GM21360 (cell line): ENCODE data around the gene CERS6.
"Not testable (repeated sequence)": the region's sequence is repeated elsewhere in the genome, so short reads cannot be mapped to it uniquely, and the experiment has no call there.

Experiments used
- ATAC-seq: cut with Tn5 transposase; IDR thresholded peaks from one replicate; pipeline ENCODE4 v1.9.1; 2021; ENCODE audit warnings: mild to moderate bottlenecking, moderate library complexity; ENCODE audit not compliant: unreplicated experiment

CERS6 gene

DNA sequence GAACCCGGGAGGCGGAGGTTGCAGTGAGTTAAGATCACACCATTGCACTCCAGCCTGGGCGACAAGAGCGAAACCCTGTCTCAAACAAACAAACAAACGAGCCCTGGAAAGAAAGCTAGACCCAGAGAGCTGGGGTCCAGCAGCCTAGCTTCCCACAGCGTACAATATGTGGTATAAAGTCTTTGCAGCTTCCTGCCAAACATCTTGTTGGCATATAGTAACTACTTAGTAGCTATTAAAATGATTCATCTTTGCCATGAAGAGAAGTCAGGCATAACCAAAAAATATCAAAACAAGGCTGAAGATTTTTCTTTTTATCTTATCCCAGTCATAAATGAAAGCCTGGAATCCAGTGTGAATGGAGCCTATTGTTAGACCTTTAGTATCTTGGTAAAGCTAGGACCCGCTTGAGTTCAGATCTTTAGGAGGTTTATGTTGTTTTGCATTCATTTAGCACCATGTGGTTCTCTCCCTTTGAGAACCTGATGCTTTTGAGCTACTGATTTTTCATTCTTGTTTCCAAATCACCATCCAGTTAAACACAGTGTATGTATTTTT, 206.7 kb downstream of the CERS6 start:
- ATAC-seq, result no peak

DNA sequence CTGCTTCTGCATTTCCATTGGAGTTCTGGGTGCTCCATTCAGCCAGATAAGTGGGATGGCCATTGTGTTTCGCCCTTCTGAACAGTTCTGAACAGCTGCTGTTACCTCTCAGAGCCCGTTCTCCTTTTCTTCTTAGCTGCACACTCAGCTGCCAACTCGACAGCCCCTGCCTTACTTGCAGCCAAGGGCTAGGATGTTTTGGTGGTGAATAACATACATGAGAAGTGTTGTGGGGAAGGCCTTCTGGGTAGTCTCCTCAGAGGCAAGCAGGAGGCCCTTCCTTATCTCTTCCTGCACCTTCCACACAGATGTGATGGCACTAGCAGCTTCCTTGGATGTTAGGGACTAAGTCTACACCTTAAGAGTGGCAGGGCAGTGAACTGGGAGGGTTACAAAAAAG, 207.9 kb downstream of the CERS6 start:
- ATAC-seq, result no peak

DNA sequence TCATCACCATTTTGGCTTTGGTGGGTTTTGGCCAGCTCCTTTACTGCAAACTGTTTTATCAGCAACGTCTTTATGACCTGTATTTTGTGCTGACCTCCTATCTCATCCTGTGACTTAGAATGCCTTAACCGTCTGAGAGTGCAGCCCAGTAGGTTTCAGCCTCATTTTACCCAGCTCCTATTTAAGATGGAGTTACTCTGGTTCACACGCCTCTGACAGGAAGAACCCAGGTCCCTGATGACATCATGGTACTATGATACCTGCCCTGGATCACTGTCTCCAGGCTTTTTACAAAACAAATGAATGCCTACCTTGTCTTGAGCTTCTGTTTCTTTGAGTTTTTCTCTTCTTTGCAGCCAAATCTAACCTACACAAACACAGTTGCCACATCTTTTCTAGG, 208.6 kb downstream of the CERS6 start:
- not testable (repeated sequence) for ATAC-seq

GRCh38 chr2:168666339-168666738, 210.3 kb downstream of the CERS6 start:
- ATAC-seq, result no peak

GRCh38 chr2:168667156-168667555, 211.1 kb downstream of the CERS6 start:
- no peak for ATAC-seq

- ATAC-seq, result no peak
Observed at GRCh38 chr2:168669151-168669550, 213.1 kb downstream of the CERS6 start.

DNA sequence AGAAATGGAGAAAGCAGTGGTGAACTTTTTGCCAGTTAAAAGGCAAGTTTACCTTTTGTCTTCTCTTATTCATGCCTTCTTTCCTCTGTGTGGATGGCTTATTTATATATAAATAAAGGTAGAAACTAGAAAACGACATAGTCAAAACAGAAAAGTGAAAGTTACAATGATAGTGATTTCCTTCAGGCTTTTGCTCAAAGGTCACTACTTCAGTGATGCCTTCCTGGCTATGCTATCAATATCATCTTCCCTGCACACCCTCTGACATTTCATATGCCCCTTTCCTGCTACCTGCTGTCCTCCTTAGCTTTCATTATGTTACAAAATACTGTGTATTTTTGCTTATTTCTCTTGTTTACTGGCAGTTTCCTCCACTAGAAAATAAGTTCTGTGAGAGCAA, 214.4 kb downstream of the CERS6 start:
- ATAC-seq, result no peak

GRCh38 chr2:168671932-168672331, 215.9 kb downstream of the CERS6 start:
- no peak for ATAC-seq

- no peak for ATAC-seq
Observed at GRCh38 chr2:168673265-168674189, 217.5 kb downstream of the CERS6 start.

DNA sequence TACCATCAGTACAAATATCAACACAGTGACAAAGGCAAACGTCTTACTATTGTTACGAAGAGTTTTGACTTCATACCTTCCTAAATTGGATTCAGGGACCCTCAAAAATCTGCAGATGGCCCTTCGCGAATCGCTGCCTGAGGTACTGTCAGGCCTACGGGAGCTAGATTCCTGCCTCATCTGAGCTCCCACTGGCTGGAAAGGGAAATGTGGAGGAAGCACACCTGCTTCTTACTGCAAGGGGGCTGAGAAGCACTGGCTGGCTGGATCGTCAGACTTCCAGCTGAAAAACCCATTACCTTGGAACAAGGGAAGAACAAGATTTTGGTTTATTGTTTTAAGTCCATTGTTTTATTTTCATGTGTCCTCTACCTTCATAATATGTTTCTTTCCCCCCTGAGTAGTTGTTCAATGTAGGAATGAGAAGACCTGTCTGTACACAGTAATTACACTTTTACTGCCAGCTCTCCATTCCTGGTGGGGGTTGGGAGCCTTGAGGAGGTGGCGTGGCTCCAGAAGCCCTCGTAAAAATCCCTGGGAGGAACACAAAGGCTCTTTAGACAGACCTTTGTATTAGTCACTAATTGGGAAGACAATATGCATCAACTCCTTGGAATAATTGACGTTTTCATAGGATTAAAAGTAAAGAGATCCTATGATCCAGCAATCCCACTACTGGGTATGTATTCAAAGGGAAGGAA, 222.2 kb downstream of the CERS6 start:
- ATAC-seq, result no peak

DNA sequence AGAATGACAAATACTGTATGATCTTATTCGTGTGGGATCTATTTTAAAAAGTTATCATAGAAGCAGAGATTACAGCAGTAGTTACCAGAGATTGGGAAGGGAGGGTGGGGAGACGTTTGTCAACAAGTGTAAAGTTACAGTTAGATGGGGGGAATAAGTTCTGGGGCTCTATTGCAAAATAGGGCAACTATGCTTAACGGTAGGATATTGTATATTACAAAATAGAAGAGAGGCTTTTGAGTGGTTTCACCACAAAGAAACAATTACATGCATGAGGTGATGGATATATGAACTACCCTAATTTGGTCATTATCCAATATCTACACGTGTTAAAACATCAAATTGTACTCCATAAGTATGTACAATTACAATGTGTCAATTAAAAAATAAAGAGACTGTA, 223.0 kb downstream of the CERS6 start:
- no peak for ATAC-seq

GRCh38 chr2:168679741-168680310, 223.8 kb downstream of the CERS6 start:
- no peak for ATAC-seq

- no peak for ATAC-seq
Observed at GRCh38 chr2:168683996-168684395, 227.9 kb downstream of the CERS6 start.

DNA sequence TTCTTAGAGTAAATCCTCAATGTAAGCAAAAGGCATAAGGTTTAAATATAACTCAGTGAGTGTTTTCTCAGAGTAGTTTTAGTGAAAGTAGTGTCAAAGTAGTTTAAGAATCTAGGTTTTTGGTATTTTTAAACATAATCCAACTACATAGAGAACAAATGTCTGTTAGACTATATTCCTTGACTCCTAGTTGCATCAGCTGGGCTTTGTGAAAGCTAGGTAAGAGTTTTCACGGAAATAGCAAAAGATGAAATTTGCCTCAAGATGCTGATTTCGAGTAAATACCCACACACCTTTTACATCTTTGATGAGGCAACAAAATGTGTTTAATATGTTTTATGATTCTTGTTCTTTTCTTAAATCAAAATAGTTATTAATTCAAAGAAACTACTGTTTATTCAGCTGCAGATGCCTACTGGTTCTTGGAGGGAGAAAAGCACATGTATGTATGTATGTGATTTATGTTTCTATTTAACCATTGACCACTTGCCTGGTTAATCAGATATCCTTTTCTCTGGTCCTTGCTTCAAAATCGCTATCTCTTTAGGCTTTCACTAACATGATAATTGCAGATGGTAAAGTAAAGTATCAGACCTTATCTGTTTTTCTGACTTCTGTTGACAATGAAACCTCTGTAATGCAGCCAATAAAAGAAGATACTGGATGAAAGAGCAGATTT, 229.0 kb downstream of the CERS6 start:
- ATAC-seq, result no peak

- ATAC-seq, result no peak
Observed at GRCh38 chr2:168685600-168686451, 229.8 kb downstream of the CERS6 start.

DNA sequence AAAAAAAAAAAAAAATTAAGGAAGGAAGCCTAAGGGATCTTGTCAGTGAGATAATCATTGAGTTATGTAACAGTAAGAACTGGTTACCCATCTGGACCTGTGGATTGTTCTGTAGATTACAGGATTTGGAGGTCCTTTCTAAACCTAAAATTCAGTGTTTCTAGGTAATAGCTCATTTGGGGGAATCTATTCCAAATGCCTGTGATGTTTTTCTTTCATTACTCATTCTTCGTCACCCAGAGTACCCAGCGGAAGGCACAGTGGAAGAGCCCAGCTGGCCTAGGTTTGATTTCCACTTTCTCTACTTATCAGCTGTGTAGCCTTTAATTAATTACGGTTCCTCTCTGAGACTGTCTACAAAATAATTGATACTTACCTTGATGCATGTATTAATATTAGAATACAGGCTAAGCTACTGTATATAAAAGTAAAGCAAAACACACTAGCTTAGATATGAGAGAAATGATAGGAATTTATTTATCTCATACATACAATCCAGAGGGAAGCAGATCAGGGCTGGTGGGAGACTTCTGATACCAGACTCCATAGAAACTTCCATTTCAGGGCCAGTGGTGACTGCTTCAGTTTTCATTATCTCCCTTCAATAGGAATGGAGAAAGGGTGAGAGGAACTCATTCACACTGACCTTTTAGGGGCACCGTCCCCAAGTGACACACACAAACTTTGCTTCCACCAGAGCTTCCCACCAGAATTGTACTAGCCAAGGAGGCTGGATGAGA, 230.6 kb downstream of the CERS6 start:
- ATAC-seq, result no peak

GRCh38 chr2:168687314-168687713, 231.2 kb downstream of the CERS6 start:
- no peak for ATAC-seq

DNA sequence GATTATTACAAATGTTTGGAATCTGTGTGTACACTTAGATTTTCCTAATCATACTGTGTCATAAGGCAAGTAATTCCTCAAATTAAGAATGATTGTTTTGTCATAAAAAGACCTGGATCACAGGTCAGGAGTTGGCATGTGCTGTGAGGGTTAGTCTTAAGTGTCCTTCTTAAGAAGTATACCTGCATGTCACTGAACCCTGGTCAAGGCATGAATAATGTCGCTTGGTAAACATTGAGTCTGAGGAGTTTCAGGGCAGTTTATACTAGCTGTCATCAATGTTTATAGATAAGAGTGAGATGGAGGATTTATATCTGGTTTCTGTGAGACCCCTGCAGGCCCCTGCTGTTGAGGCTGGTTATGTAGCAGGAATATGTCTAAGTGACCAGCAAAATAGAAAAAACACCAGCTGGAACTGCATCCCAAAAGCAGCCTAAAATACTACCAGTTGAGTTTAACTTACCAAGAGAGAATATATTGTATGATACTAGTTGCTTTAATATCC, 234.4 kb downstream of the CERS6 start:
- ATAC-seq, result no peak

- ATAC-seq, result no peak
Observed at GRCh38 chr2:168691221-168691620, 235.1 kb downstream of the CERS6 start.
